Activated naive CD4-positive, alpha-beta T cell (primary cell): Measurements from ENCODE around the gene MYL3.
"Not testable (repeated sequence)": the region's sequence is repeated elsewhere in the genome, so short reads cannot be mapped to it uniquely, and the experiment has no call there.

ENCODE experiments used
- DNase-seq, 4 experiments: peaks; one replicate each; lab custom pipeline; 2025; lab: John Stamatoyannopoulos, UW

The MYL3 gene

GRCh38 chr3:46824211-46824970 is 38.9 kb downstream of the MYL3 start:
- DNase-seq = no peak

DNA sequence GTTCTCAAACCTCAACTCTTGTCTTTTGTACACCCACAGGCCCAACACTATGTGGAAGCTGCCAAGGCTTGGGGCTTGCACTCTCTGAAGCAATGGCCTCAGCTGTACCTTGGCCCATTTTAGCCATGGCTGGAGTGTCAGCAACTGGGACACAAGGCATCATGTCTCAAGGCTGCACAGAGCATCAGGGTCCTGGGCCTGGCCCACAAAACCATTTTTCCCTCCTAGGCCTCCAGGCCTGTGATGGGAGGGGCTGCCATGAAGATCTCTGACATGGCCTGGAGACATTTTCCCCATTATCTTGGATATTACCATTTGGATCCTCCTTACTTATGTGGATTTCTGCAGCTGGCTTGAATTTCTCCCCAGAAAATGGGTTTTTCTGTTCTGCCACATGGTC is 39.9 kb downstream of the MYL3 start:
- not testable (repeated sequence) for DNase-seq

DNA sequence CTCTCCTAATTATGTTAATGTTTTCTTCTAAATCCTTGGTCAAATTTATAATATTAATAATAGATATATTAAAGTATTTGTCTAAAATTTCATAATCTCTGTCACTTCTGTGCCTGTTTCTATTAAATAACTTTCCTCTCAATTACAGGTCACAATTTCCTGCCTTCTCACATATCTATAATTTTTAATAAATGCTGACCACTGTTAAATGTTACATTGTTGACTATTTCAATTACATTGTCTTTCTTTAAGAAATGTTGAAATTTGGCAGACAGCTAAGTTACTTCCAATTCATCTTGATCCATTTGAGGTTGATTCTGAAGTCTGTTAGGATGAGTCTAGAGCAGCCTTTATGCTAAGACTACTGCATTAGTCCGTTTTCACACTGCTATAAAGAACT is 41.7 kb downstream of the MYL3 start:
- DNase-seq = no peak

- no peak for DNase-seq
Measured at GRCh38 chr3:46820852-46821251, 42.4 kb downstream of the MYL3 start.

- DNase-seq = peak in 3 of 4 experiments; percentile 17 to 64 (median 25)
Measured at GRCh38 chr3:46812237-46812791, 50.9 kb downstream of the MYL3 start.

DNA sequence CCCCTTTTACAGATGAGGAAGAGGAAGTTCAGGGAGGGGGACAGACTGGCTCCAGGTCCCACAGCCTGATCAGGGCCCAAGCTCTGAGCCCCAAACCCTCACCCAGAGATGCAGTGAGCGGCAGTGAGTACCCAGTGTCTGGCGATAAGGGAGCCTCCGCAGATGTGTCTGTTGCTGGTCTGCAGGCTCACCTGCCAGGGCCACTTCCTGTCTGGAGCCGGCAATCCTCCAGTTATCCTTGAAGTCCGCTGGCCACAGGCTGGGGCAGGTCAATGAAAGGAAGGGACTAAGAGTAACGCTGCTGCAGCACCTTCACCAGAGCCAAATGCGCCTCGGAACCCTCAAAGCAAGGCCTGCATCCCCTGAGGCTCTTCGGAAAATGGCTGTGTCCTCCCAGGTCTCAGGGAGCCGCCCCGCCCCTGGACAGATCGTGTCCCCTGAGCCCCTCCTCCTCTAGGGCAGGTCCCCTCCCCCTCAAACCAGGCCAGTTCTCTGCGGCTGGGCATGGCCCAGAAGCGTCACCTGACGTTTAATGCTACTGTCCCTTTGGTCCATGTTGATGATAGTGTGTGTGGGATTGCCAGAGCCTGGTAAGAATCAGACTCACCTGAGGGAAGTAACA is 51.5 kb downstream of the MYL3 start:
- no peak for DNase-seq

GRCh38 chr3:46808766-46809165 is 54.5 kb downstream of the MYL3 start:
- not testable (repeated sequence) for DNase-seq
